Ishikawa (cell line): ENCODE results near the gene SLIT3.

Experiments used
- CEBPB ChIP-seq: IDR thresholded peaks from 2 replicates; pipeline ENCODE4 v1.6.1; 2012
- CREB1 ChIP-seq: IDR thresholded peaks from 2 replicates; pipeline ENCODE4 v1.6.1; 2012; ENCODE audit warnings: low read depth
- EGR1 ChIP-seq: IDR thresholded peaks from 2 replicates; pipeline ENCODE4 v1.6.1; 2012
- EP300 ChIP-seq: IDR thresholded peaks from 2 replicates; pipeline ENCODE4 v1.6.1; 2012; ENCODE audit warnings: borderline replicate concordance
- FOXM1 ChIP-seq: IDR thresholded peaks from 2 replicates; pipeline ENCODE4 v1.6.1; 2012; ENCODE audit warnings: low read depth, borderline replicate concordance
- NFIC ChIP-seq: IDR thresholded peaks from 2 replicates; pipeline ENCODE4 v1.6.1; 2012
- RAD21 ChIP-seq: IDR thresholded peaks from 2 replicates; pipeline ENCODE4 v1.6.1; 2012; ENCODE audit warnings: low read depth
- TAF1 ChIP-seq: IDR thresholded peaks from 2 replicates; pipeline ENCODE4 v1.6.1; 2012; ENCODE audit warnings: low read depth, mild to moderate bottlenecking
- TCF12 ChIP-seq: IDR thresholded peaks from 2 replicates; pipeline ENCODE4 v1.6.1; 2012; ENCODE audit warnings: low read depth
- TEAD4 ChIP-seq: IDR thresholded peaks from 2 replicates; pipeline ENCODE4 v1.6.1; 2012
- YY1 ChIP-seq: IDR thresholded peaks from 2 replicates; pipeline ENCODE4 v1.6.1; 2012; ENCODE audit warnings: low read depth
- ZBTB7A ChIP-seq: IDR thresholded peaks from 2 replicates; pipeline ENCODE4 v1.6.1; 2012; ENCODE audit warnings: low read depth
- TF ChIP-seq, protein P1 (sequence below): IDR thresholded peaks from 2 replicates; pipeline ENCODE4 v1.6.1; 2012; ENCODE audit warnings: low read depth, mild to moderate bottlenecking
- TF ChIP-seq, protein P2 (sequence below): IDR thresholded peaks from 2 replicates; pipeline ENCODE4 v1.6.1; 2012
- TF ChIP-seq, protein P3 (sequence below): IDR thresholded peaks from 2 replicates; pipeline ENCODE4 v1.6.1; 2012

The SLIT3 gene

DNA sequence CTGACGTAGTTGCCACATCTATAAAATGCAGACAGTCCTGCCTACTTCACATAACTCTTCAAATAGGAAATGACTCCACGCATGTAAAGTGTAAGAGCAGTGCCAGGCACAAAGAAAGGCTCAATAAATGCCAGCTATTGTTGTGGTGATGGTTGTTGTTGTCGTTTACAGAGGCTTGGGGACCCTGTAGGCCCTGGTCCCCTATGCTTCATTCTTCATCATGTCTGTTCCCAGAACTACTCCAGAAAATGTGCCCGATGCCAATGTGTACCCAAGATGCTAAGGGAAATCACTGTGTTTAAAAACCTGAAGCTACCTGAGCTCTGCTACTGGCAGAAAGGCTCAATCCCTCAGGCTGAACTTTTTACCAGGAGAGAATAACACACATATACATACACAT is 9.1 kb downstream of the SLIT3 start:
- TF ChIP-seq TEAD4, result no peak
- TF ChIP-seq, protein P1, sequence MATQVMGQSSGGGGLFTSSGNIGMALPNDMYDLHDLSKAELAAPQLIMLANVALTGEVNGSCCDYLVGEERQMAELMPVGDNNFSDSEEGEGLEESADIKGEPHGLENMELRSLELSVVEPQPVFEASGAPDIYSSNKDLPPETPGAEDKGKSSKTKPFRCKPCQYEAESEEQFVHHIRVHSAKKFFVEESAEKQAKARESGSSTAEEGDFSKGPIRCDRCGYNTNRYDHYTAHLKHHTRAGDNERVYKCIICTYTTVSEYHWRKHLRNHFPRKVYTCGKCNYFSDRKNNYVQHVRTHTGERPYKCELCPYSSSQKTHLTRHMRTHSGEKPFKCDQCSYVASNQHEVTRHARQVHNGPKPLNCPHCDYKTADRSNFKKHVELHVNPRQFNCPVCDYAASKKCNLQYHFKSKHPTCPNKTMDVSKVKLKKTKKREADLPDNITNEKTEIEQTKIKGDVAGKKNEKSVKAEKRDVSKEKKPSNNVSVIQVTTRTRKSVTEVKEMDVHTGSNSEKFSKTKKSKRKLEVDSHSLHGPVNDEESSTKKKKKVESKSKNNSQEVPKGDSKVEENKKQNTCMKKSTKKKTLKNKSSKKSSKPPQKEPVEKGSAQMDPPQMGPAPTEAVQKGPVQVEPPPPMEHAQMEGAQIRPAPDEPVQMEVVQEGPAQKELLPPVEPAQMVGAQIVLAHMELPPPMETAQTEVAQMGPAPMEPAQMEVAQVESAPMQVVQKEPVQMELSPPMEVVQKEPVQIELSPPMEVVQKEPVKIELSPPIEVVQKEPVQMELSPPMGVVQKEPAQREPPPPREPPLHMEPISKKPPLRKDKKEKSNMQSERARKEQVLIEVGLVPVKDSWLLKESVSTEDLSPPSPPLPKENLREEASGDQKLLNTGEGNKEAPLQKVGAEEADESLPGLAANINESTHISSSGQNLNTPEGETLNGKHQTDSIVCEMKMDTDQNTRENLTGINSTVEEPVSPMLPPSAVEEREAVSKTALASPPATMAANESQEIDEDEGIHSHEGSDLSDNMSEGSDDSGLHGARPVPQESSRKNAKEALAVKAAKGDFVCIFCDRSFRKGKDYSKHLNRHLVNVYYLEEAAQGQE, result no peak
- TF ChIP-seq EGR1, result no peak
- no peak for TF ChIP-seq CEBPB
- no peak for TF ChIP-seq TAF1
- TF ChIP-seq, protein P2, sequence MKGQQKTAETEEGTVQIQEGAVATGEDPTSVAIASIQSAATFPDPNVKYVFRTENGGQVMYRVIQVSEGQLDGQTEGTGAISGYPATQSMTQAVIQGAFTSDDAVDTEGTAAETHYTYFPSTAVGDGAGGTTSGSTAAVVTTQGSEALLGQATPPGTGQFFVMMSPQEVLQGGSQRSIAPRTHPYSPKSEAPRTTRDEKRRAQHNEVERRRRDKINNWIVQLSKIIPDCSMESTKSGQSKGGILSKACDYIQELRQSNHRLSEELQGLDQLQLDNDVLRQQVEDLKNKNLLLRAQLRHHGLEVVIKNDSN, result no peak
- no peak for TF ChIP-seq ZBTB7A
- TF ChIP-seq CREB1, result no peak
- TF ChIP-seq YY1, result no peak
- TF ChIP-seq, protein P3, sequence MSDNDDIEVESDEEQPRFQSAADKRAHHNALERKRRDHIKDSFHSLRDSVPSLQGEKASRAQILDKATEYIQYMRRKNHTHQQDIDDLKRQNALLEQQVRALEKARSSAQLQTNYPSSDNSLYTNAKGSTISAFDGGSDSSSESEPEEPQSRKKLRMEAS, result no peak

DNA sequence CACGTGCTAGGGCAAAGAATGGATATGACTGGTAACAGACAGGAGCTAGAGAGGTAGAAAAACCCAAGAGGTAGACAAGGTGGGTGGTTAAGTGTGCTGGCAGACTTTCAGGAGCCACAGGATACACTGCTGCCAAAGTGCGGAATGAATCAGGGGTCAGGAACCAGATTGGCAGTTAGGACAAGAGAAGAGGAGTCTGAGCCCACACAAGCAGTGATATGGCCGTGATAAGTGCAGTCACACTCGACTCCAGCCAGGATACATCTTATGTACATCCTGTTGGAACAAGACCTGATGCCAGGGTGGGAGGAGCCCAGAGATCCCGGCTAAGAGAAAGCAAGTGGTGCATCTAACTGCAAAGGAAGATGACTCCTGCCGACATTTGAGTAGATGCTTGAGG is 10.0 kb downstream of the SLIT3 start:
- TF ChIP-seq, protein P3, result no peak
- TF ChIP-seq NFIC (no peak), TAF1 (no peak), YY1 (no peak), FOXM1 (no peak), CEBPB (no peak), CREB1 (no peak), RAD21 (no peak), ZBTB7A (no peak), TCF12 (no peak), EP300 (no peak)
- TF ChIP-seq, protein P2, result no peak

DNA sequence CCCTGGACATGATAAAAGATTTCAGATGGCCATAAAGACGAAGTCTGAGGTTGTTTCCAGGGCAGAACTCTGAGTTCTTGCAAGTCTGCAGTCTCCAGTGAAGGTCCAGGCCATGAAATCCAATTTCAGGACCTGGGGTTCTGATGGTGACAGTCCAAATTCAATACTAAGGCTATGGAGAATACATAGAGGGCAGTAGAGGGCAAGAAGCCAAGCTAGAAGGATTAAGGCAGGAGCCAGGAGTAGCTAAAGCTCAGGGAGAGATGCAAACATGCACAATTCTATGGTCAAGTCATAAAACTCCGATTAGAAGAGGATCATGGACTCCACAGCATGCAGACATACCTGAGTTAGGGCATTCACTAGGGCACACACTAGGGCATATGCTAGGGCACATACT is 11.4 kb downstream of the SLIT3 start:
- TF ChIP-seq, protein P2, result no peak
- TF ChIP-seq NFIC (no peak), FOXM1 (no peak), TCF12 (no peak), YY1 (no peak), CREB1 (no peak), ZBTB7A (no peak), EP300 (no peak), RAD21 (no peak), EGR1 (no peak), TEAD4 (no peak), CEBPB (no peak), TAF1 (no peak)
- TF ChIP-seq, protein P1, result no peak
- TF ChIP-seq, protein P3, result no peak

DNA sequence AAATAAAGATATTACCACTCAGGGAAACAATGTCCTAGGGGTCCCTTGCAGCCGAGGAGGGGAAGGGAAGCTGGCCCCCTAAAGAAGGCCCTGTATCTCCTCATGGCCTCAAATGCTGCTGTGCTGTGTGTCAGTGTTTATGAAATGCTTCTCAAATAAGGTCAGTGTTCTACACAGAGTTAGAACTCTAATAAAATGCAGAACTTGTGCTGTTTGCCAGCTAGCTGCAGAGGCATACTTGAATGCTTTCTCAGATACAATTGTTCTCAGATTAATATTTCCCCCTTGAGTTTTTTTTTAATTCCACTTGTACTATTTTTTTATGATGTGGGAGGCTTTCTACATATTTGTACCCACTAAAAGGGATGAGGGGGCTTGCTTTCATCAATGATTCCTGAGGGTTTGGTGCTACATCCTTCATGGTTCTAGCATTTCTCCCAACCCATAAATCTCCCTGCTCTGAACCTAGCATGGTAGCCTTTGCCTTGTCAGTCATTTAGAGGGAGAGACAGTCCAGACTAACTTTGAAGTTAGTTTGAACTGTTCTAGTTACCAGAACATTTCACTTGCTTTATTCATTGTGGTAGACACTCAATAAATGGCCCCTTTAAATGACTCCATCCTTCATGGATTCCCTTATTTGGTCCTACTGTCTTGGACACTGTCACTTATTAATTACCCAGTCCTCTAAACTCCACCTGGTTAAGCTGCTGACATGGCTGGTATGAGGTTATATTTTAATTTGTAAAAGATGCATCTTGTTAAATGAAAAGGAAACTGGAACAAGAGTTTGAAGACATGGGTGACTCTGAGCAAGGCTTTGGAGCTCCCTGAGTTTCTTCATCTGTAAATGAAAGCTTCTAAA is 12.6 kb downstream of the SLIT3 start:
- TF ChIP-seq TEAD4 (no peak), CREB1 (no peak), EP300 (no peak), NFIC (no peak), CEBPB (no peak), RAD21 (no peak), EGR1 (no peak), TCF12 (no peak), FOXM1 (no peak), ZBTB7A (no peak), YY1 (no peak), TAF1 (no peak)
- TF ChIP-seq, protein P2, result no peak
- TF ChIP-seq, protein P3, result no peak
- TF ChIP-seq, protein P1, result no peak
